ENCODE measurements around the gene SLIT3. TPM values are rescaled to one million over a fixed set of nuclear protein-coding genes. Genes with fewer than 3 reads are reported as not detected.

Gene SLIT3
- total RNA-seq, 3 donors from 2014 or later = 30.7 to 103 (median 54.1) TPM

GRCh38 chr5:169289520-169289919 is 11.4 kb downstream of the SLIT3 start:
- H3K36me3 ChIP-seq = no peaks in the 10 kb centered on the region
- TF ChIP-seq POLR2AphosphoS5 (IDR thresholded peaks at IDR 0.05) (no peak), CTCF (IDR thresholded peaks at IDR 0.05) (no peak), POLR2A (IDR thresholded peaks at IDR 0.05) (no peak)
- H3K9me3 ChIP-seq = peaks cover 5% of the 10 kb centered on the region in 2 donors
- intact Hi-C loops (cut with DNase I; ENCODE audit: low total_unique reads) = no loop called here
- H3K27me3 ChIP-seq = no peaks in the 10 kb centered on the region
- H3K4me3 ChIP-seq = no peak overlapping the region
- DNase-seq (ENCODE audit: low spot score in 2 of 2) = no peak
- H3K4me1 ChIP-seq = peaks cover 0 to 3% of the 10 kb centered on the region in 2 donors
- peak overlapping the region in 1 of 2 donors; percentile 9 for H3K27ac ChIP-seq

DNA sequence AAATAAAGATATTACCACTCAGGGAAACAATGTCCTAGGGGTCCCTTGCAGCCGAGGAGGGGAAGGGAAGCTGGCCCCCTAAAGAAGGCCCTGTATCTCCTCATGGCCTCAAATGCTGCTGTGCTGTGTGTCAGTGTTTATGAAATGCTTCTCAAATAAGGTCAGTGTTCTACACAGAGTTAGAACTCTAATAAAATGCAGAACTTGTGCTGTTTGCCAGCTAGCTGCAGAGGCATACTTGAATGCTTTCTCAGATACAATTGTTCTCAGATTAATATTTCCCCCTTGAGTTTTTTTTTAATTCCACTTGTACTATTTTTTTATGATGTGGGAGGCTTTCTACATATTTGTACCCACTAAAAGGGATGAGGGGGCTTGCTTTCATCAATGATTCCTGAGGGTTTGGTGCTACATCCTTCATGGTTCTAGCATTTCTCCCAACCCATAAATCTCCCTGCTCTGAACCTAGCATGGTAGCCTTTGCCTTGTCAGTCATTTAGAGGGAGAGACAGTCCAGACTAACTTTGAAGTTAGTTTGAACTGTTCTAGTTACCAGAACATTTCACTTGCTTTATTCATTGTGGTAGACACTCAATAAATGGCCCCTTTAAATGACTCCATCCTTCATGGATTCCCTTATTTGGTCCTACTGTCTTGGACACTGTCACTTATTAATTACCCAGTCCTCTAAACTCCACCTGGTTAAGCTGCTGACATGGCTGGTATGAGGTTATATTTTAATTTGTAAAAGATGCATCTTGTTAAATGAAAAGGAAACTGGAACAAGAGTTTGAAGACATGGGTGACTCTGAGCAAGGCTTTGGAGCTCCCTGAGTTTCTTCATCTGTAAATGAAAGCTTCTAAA is 12.6 kb downstream of the SLIT3 start:
- intact Hi-C loops (cut with DNase I; ENCODE audit: low total_unique reads) = no loop called here
- H3K27ac ChIP-seq = peak overlapping the region in 1 of 2 donors; percentile 85
- peaks cover 5% of the 10 kb centered on the region in 2 donors for H3K9me3 ChIP-seq
- TF ChIP-seq CTCF (IDR thresholded peaks at IDR 0.05) (no peak), POLR2A (IDR thresholded peaks at IDR 0.05) (no peak), POLR2AphosphoS5 (IDR thresholded peaks at IDR 0.05) (no peak)
- no peaks in the 10 kb centered on the region for H3K36me3 ChIP-seq
- no peaks in the 10 kb centered on the region for H3K27me3 ChIP-seq
- H3K4me1 ChIP-seq = peaks cover 0 to 3% of the 10 kb centered on the region in 2 donors
- DNase-seq (ENCODE audit: low spot score in 2 of 2) = no peak
- no peak overlapping the region for H3K4me3 ChIP-seq

DNA sequence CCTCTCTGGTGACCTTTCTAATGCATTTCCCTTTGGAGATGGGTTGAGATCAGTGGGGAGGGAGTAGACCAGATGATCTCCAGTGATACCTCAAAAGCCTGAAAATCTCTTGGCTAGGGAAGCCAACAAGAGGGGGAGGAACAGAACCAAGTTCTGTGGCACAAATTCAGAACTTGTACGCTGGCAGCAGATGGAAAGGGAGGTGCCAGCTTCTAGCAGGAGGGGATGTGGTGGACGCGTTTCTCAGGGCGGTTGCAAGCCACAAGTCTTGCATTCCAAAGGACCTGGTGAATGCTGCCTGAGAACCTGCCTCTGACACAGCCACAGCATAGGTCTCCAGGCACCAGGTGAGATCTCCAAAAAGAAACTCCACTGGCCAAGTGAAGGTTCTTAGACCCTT is 13.4 kb downstream of the SLIT3 start:
- Histone ChIP-seq H3K4me3 (no peak overlapping the region), H3K27me3 (no peaks in the 10 kb centered on the region), H3K36me3 (no peaks in the 10 kb centered on the region), H3K27ac (peak overlapping the region in 1 of 2 donors; percentile 85), H3K9me3 (peaks cover 5% of the 10 kb centered on the region in 2 donors), H3K4me1 (peaks cover 0 to 3% of the 10 kb centered on the region in 2 donors)
- TF ChIP-seq CTCF (IDR thresholded peaks at IDR 0.05) (no peak), POLR2AphosphoS5 (IDR thresholded peaks at IDR 0.05) (no peak), POLR2A (IDR thresholded peaks at IDR 0.05) (no peak)
- intact Hi-C loops (cut with DNase I; ENCODE audit: low total_unique reads) = no loop called here
- no peak for DNase-seq (ENCODE audit: low spot score in 2 of 2)

DNA sequence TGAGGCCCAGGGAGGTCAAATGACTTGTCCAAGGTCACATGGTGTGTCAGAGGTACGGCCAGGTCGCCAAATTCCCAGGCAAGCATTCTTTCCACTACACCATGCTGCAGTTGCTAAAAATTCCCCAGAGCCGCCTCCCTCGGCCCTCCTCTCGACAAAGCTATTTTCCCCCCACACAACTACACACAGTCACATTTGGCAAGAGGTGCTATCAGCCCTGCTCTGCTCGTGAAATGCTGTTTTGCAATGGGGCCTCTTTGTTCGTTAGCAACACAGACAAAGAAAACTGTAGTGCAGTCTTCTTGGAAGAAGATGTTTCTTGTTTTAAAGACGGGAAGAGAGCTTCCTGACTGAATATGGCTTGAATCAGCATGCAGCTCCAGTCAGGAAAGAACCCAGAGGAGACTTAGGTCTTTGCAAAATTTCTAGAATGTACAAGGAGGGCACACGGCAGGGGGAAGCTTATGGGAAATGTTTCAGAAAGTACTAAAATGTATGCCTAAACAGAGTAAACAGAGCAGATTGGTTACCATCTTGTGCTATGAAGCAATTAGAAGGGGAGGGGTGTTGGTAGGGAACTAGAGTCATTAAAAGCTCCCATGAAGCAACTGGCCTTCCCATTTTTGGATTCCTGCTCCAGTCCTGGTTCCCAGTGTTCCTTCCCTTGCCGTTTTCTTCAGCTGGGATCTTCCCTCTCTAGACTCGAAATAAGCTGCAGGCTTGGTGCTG is 14.2 kb downstream of the SLIT3 start:
- H3K4me3 ChIP-seq = peak overlapping the region in 1 of 3 donors; percentile 23
- no peak for DNase-seq (ENCODE audit: low spot score in 2 of 2)
- peaks cover 5% of the 10 kb centered on the region in 2 donors for H3K9me3 ChIP-seq
- TF ChIP-seq POLR2A (IDR thresholded peaks at IDR 0.05) = no peak
- peak in 1 of 3 donors; percentile 33 for TF ChIP-seq POLR2AphosphoS5 (IDR thresholded peaks at IDR 0.05)
- no peaks in the 10 kb centered on the region for H3K27me3 ChIP-seq
- peaks cover 0 to 3% of the 10 kb centered on the region in 2 donors for H3K4me1 ChIP-seq
- intact Hi-C loops (cut with DNase I; ENCODE audit: low total_unique reads) = no loop called here
- H3K36me3 ChIP-seq = no peaks in the 10 kb centered on the region
- peak overlapping the region; percentile 59 to 85 for H3K27ac ChIP-seq

DNA sequence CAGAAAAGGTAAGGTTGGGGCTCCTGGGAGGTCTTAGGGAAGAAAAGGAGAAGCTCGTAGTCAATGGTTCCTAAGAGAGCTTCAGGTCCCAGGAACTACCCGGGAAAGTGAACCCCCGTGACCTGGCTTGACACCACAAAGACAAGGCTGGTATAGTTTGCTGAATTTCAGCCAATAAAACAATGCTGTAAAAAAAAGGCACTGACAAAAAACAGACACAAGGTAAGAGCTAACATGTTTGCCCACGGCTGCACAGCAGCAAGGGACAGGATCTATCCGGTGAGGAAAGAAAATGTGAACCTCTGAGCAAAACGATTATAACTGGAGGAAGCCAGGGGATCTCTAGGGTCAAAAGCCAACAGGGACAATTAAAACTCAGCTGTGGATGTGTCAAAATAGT is 17.1 kb downstream of the SLIT3 start:
- Histone ChIP-seq H3K9me3 (peaks cover 5% of the 10 kb centered on the region in 2 donors), H3K27ac (no peak overlapping the region), H3K4me3 (no peak overlapping the region), H3K4me1 (no peaks in the 10 kb centered on the region), H3K27me3 (no peaks in the 10 kb centered on the region), H3K36me3 (no peaks in the 10 kb centered on the region)
- no peak for DNase-seq (ENCODE audit: low spot score in 2 of 2)
- intact Hi-C loops (cut with DNase I; ENCODE audit: low total_unique reads) = no loop called here
- TF ChIP-seq POLR2A (IDR thresholded peaks at IDR 0.05) (no peak), CTCF (IDR thresholded peaks at IDR 0.05) (no peak), POLR2AphosphoS5 (IDR thresholded peaks at IDR 0.05) (no peak)

Measured in breast epithelium (tissue), 4 donors.